Muscle of leg (tissue), 11 donors: ENCODE data around the gene BCL10. TPM values are rescaled to one million over a fixed set of nuclear protein-coding genes. Genes with fewer than 3 reads are reported as not detected.
A peak's percentile ranks its signal among the peaks of the same experiment; 100 is the strongest.

Experiments used
- DNase-seq: peaks from one replicate; pipeline ENCODE4 v3.0.0; 2013
- H3K27ac ChIP-seq: one replicate; pipeline ENCODE4 v1.5.1; 2013; ENCODE audit warnings: mild to moderate bottlenecking, low read length, control low read depth
- H3K27me3 ChIP-seq: one replicate; pipeline ENCODE4 v1.6.1; 2013; ENCODE audit warnings: low read length; ENCODE audit not compliant: control insufficient read depth, insufficient read depth
- H3K36me3 ChIP-seq: one replicate; pipeline ENCODE4 v1.6.1; 2013; ENCODE audit warnings: low read length; ENCODE audit not compliant: control insufficient read depth, insufficient read depth
- H3K4me1 ChIP-seq: one replicate; pipeline ENCODE4 v1.6.1; 2013; ENCODE audit warnings: low read length; ENCODE audit not compliant: control insufficient read depth, insufficient read depth
- H3K4me3 ChIP-seq: one replicate; pipeline ENCODE4 v1.5.1; 2013; ENCODE audit warnings: low read length, control low read depth
- H3K9me3 ChIP-seq: replicated peaks from 2 replicates; pipeline ENCODE4 v1.6.1; 2013; ENCODE audit warnings: low read depth, low read length; ENCODE audit not compliant: control insufficient read depth
- WGBS: methylation state at CpG from one replicate; pipeline ENCODE4 v1.1.5; 2013; ENCODE audit warnings: missing lambda C conversion rate; ENCODE audit not compliant: insufficient coverage; 5-methylcytosine and 5-hydroxymethylcytosine counted together
- polyA plus RNA-seq, 8 donors: library from polyadenylated mRNA; unstranded; fragments of 120-200 nt; gene quantifications; one replicate each; pipeline versions ENCODE4 v1.2.1 to v1.2.3, GENCODE V29; 2013; ENCODE audit warnings: inconsistent platforms in 1 of 8, low replicate concordance in 1 of 8; ENCODE audit not compliant: insufficient read length in 8 of 8, insufficient read depth in 1 of 8
- total RNA-seq: library from RNA; stranded (reverse); fragments of 120-200 nt; gene quantifications from one replicate; pipeline ENCODE4 v1.2.4, GENCODE V29; 2013

The BCL10 gene
- total and polyA plus RNA-seq, 9 donors, result 11.0 to 19.3 (median 13.4) TPM

DNA sequence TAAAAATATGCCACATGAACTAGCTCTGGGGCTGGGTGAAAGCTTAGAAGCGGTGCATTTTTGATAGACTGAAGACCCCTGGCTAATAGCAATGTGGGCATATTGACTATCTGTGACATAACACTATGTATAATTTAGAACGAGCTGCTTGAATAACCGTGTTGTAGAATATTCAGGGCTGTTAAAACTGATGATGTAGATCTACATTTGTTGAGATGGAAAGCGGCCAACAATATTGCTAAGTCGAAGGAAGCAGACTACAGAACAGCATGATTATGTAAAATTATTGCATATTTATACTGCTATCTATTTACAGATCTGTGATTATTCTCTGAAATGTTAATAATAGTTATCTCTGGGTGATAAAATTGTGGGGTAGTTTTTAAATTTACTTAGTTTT is 41.1 kb upstream of the BCL10 start:
- H3K4me3 ChIP-seq, result no peak overlapping the region
- no CpG with 5 or more reads among the region's 5 CpGs for WGBS
- no peak overlapping the region for H3K27ac ChIP-seq
- H3K9me3 ChIP-seq, result no peaks in the 10 kb centered on the region
- peak; percentile 76 for DNase-seq
- H3K4me1 ChIP-seq, result peaks cover 13% of the 10 kb centered on the region
- H3K27me3 ChIP-seq, result no peaks in the 10 kb centered on the region
- no peaks in the 10 kb centered on the region for H3K36me3 ChIP-seq

- no peak overlapping the region for H3K4me3 ChIP-seq
- WGBS, result 84% methylated on average over 2 of the region's 2 CpGs
- H3K27ac ChIP-seq, result no peak overlapping the region
- peaks cover 13% of the 10 kb centered on the region for H3K4me1 ChIP-seq
- H3K27me3 ChIP-seq, result no peaks in the 10 kb centered on the region
- no peaks in the 10 kb centered on the region for H3K36me3 ChIP-seq
- H3K9me3 ChIP-seq, result no peaks in the 10 kb centered on the region
- peak; percentile 47 for DNase-seq
These were observed 39.9 kb upstream of the BCL10 start for GRCh38 chr1:85316321-85316720.

DNA sequence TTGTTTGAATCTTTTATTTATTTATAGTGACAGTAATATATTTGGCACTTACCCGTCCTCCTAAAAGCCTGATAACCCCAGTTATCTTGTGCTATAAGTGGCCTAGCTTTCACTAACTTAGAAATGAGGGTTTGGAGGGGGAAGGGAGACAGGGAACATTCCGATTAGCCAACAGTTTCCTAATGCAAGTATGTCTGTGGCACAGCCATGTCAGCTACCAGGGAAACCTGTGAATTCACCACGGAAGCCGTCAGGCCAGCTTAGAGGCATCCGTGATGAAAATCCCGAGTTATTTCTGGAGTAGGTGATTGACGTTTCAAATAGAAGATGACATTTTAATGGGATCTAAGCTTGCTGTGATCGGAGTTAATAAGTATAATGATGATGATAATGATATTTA is 39.4 kb upstream of the BCL10 start:
- Histone ChIP-seq H3K27me3 (no peaks in the 10 kb centered on the region), H3K27ac (no peak overlapping the region), H3K36me3 (no peaks in the 10 kb centered on the region), H3K4me3 (no peak overlapping the region), H3K4me1 (peaks cover 13% of the 10 kb centered on the region), H3K9me3 (no peaks in the 10 kb centered on the region)
- no peak for DNase-seq
- no CpG with 5 or more reads among the region's 8 CpGs for WGBS

DNA sequence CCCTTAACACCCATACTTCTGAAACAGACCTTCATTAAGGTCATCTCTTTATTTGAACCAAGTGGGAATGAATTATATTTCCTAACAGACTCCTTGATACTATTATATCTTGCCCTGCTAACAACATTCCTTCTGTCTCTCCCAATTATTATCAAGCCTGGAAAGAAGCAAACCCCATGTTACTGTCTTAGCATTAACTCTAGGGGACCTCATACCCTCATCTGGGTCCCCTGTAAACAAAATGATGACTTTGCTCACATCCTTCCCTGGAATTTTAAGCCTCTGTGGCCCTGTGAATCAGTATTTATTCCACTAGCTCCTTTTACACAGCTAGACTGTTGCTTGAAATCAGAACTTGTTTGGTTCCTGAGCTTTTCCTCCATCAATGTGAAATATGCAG is 38.3 kb upstream of the BCL10 start:
- no peak for DNase-seq
- Histone ChIP-seq H3K4me3 (no peak overlapping the region), H3K9me3 (no peaks in the 10 kb centered on the region), H3K4me1 (peaks cover 13% of the 10 kb centered on the region), H3K36me3 (no peaks in the 10 kb centered on the region), H3K27ac (no peak overlapping the region), H3K27me3 (no peaks in the 10 kb centered on the region)

GRCh38 chr1:85313888-85314696 is 37.7 kb upstream of the BCL10 start:
- H3K27ac ChIP-seq, result peak overlapping the region; percentile 43
- no peak overlapping the region for H3K4me3 ChIP-seq
- no peaks in the 10 kb centered on the region for H3K36me3 ChIP-seq
- peaks cover 13% of the 10 kb centered on the region for H3K4me1 ChIP-seq
- no CpG with 5 or more reads among the region's 3 CpGs for WGBS
- peak; percentile 39 for DNase-seq
- no peaks in the 10 kb centered on the region for H3K9me3 ChIP-seq
- H3K27me3 ChIP-seq, result no peaks in the 10 kb centered on the region

GRCh38 chr1:85311818-85312217 is 35.4 kb upstream of the BCL10 start:
- WGBS, result 41% methylated on average over 2 of the region's 2 CpGs
- H3K27me3 ChIP-seq, result no peaks in the 10 kb centered on the region
- H3K9me3 ChIP-seq, result no peaks in the 10 kb centered on the region
- peaks cover 18% of the 10 kb centered on the region for H3K4me1 ChIP-seq
- H3K4me3 ChIP-seq, result no peak overlapping the region
- H3K27ac ChIP-seq, result no peak overlapping the region
- DNase-seq, result no peak
- H3K36me3 ChIP-seq, result no peaks in the 10 kb centered on the region

DNA sequence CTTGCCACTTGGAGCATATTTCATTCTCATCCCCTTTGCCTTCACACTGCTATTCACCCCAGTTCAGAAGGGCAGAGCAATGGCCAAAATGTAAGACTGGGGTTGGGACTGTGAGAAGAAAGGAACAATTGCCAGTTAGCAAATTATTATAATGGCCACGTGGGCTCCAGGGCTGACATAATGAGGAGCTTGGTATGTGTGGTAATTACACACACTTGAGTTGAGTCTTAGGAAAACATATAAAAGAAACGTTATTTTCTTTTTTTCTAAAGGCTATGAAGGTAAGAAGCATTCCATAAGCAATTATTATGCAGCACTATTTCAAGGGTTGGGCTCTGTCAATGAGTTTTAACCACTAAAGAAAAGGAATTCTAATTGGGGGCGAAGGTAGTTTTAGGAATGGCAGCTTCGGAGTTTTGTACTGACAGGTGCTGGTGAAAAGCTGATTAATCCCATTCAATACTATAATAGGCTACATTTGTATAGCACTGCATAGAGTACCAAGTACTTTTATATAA is 32.5 kb upstream of the BCL10 start:
- H3K36me3 ChIP-seq, result no peaks in the 10 kb centered on the region
- no peak for DNase-seq
- WGBS, result no CpG with 5 or more reads among the region's 4 CpGs
- no peaks in the 10 kb centered on the region for H3K9me3 ChIP-seq
- H3K4me3 ChIP-seq, result no peak overlapping the region
- H3K27me3 ChIP-seq, result no peaks in the 10 kb centered on the region
- H3K27ac ChIP-seq, result no peak overlapping the region
- peaks cover 9% of the 10 kb centered on the region for H3K4me1 ChIP-seq

GRCh38 chr1:85307987-85308832 is 31.8 kb upstream of the BCL10 start:
- peaks cover 8% of the 10 kb centered on the region for H3K4me1 ChIP-seq
- no peak overlapping the region for H3K27ac ChIP-seq
- WGBS, result 11% methylated on average over 23 of the region's 27 CpGs
- H3K36me3 ChIP-seq, result no peaks in the 10 kb centered on the region
- peak; percentile 93 for DNase-seq
- no peaks in the 10 kb centered on the region for H3K27me3 ChIP-seq
- no peak overlapping the region for H3K4me3 ChIP-seq
- no peaks in the 10 kb centered on the region for H3K9me3 ChIP-seq

DNA sequence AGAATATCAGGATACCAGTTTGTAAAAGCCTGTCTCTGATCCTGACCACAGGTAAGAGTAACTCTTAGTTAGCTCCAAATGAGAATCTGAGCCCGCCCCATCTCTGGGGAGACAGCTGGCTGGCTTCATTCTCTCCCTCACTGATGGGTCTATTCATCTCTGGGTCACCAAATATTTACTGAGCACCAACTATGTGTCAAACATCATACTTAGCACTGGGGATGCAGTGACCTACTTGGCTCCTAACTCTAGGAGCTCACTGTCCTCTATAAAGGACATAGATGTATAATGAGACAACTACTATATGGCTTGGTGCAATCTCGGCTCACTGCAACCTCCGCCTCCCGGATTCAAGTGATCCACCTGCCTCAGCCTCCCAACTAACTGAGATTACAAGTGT is 29.8 kb upstream of the BCL10 start:
- Histone ChIP-seq H3K4me3 (no peak overlapping the region), H3K4me1 (peaks cover 9% of the 10 kb centered on the region), H3K27me3 (no peaks in the 10 kb centered on the region), H3K9me3 (no peaks in the 10 kb centered on the region), H3K27ac (no peak overlapping the region), H3K36me3 (no peaks in the 10 kb centered on the region)
- no peak for DNase-seq
- 100% methylated on average over 1 of the region's 4 CpGs for WGBS

GRCh38 chr1:85303440-85304162 is 27.2 kb upstream of the BCL10 start:
- no peaks in the 10 kb centered on the region for H3K36me3 ChIP-seq
- no peak overlapping the region for H3K27ac ChIP-seq
- peak; percentile 44 for DNase-seq
- no peak overlapping the region for H3K4me3 ChIP-seq
- H3K27me3 ChIP-seq, result no peaks in the 10 kb centered on the region
- H3K4me1 ChIP-seq, result peaks cover 6% of the 10 kb centered on the region
- 100% methylated on average over 2 of the region's 4 CpGs for WGBS
- no peaks in the 10 kb centered on the region for H3K9me3 ChIP-seq
